HG03066 (cell line): Measurements from ENCODE around the gene GAPT.

Experiments
- ATAC-seq: cut with Tn5 transposase; IDR thresholded peaks from one replicate; pipeline ENCODE4 v1.9.1; 2021; ENCODE audit warnings: low read depth; ENCODE audit not compliant: unreplicated experiment

GAPT gene

GRCh38 chr5:58491216-58491892 is at the start of gene GAPT:
GAPT (plus strand) TSS chr5:58491435; CDS start chr5:58494537, 3,102 bp downstream.
- ATAC-seq, result peak; percentile 80

- no peak for ATAC-seq
These were observed 46.4 kb upstream of the GAPT start for GRCh38 chr5:58444805-58445204.

DNA sequence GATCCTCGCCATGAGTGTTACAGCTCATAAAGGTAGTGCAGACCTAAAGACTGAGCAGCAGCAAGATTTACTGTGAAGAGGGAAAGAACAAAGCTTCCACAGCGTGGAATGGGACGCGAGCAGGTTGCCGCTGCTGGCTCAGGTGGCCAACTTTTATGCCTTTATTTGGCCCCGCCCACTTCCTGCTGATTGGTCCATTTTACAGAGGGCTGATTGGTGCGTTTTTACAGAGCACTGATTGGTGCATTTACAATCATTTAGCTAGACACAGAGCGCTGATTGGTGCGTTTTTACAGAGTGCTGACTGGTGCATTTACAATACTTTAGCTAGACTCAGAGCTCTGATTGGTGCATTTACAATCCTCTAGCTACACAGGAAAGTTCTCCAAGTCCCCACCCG is 45.2 kb upstream of the GAPT start:
- no peak for ATAC-seq

DNA sequence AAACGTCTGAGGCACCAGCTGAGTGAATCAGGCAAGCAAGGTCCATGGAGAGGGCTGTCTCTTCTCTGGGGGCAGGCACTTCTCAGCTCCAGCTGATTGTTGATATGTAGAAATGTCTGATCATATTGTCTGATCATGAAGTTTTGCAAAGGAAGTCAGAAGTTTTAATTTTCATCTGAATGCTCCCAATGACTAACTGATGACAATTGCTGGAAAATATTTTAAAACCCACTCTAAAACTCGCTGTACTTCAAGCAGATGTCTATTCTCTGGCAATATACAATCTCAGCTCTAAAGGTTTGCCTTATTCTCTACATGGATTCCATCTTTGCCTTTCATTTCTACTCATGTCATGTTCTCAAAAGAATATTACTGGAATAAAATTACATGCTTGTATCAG is 44.0 kb upstream of the GAPT start:
- ATAC-seq, result no peak

DNA sequence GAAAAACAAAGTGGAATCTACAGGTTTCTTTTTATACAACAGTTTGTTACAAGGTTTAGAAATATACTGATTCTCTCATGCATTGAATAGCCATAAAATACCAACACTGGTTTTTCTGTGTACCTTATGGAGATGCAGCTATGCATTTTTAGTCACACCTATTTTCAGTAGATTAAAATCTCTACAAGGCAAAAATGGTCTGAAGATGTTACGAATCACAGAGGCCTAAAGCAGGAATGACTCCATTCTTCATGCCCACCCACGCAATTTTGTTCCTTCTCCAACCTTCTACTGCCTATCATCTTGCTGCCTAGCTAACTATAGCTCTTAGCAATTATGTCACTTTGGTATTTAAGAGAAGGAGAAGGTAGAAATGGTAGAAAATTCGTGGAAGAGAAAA is 41.2 kb upstream of the GAPT start:
- no peak for ATAC-seq

- ATAC-seq, result no peak
These were observed 40.2 kb upstream of the GAPT start for GRCh38 chr5:58450811-58451629.

DNA sequence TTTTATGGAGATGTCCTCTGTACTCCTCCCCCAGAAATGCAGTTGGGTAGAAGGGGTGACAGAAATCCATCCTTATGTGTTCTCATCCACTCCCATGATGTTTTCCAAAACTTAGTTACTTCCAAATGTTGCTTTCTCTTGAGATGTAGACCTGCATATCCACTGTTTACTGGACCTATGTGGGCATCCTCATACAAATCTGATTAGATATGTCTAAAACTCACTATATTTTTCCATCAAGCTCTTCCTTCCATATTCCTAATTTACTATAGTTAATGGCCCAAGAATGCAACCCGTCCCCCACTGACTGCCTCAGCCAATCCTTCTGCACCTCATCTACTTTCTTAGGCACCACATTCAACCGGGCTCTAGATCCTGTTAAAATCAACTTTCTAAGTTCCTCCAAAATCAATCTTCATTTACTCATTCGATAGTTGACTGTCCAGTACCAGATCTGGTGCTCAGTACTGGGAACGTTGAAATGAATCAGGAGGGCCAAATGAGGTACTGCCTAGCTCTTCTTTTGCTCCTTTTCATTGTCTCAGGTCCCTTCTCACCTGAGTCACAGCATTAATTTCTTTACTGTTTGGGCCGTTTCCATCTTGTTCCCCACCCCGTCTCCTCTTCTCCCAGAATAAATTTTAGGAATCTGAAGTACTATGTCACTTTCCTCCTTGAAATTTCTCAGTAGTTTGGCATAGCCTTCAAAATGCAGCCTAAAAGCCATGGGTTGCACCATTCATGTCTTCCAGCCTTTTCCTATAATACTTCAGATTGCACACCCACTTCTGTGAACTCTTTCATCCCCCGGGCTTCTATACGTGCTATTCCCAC is 39.3 kb upstream of the GAPT start:
- ATAC-seq, result no peak

GRCh38 chr5:58452566-58453258 is 38.5 kb upstream of the GAPT start:
- no peak for ATAC-seq

DNA sequence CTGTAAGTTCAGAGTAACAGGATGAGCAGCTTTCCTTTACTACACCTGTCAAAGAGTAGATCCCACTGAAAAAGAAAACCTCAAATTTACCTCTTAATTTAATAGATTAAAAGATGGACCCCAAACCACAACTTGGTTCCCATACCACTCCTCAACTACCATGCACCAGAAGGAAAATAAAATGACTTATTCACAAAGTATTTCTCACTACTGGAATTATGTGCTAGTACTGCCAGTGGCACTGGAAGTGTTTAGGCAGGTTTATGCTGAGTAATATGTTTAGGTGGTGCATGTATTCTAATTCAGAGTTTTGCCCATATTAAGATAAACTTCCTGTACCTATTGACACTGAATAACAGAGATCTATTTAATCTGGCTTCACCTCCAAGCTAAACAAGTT is 37.9 kb upstream of the GAPT start:
- no peak for ATAC-seq

DNA sequence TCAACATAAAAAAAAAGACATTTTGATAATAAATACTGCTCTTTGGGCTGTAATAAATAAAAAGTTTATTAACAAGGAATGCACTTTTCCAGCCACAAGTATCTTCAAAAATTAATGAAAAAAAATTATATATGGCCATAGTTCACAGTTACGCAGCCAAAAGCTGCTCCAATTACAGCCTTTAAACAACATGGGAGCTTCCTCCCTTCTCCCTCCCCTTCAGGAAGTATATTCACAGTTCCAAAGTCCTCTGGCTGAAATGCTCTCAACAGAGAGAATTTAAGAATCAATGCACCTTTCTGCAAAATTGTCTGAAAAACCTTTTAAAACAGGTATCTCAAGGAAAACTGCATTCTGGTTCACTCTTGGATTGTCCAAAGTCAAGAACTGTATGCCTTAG is 37.2 kb upstream of the GAPT start:
- no peak for ATAC-seq

- ATAC-seq, result no peak
These were observed 36.2 kb upstream of the GAPT start for GRCh38 chr5:58455066-58455465.

DNA sequence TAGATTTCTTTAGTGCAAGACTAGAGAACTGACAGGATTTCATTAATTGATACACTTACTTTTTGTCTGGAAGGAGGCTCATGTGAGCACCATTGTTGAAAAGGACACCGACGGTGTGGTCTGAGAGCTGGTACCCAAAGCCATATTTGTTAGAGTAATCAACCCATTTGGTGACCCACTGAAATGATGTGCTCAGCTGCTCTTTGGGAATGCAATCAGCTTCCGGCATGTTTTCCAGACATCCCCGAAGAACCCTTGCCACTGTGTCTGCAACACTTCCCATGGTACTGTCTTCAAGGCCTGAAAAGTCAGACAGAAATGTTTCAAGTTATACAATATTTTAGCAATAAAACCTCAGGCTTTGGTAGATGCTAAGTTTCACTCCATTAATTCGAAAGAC is 35.8 kb upstream of the GAPT start:
- ATAC-seq, result no peak

DNA sequence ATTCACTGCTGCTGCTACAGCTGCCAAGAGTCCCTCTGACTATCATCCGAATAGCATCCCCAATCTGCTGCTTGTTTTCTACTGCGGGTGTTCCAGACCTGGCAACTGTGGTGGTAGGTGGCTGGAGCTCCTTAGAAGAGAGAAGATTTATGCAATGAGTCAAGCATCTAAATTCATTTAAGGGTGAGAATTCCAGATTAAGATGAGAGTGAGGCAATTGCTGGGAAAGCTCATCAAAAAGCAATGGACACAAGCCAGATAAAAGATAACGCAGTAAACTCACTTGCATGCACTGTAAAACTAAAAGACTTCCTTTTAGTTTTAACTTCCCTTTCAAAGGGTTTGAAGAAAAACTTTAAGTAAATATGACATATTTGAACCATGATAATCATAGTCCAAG is 35.2 kb upstream of the GAPT start:
- ATAC-seq, result no peak

DNA sequence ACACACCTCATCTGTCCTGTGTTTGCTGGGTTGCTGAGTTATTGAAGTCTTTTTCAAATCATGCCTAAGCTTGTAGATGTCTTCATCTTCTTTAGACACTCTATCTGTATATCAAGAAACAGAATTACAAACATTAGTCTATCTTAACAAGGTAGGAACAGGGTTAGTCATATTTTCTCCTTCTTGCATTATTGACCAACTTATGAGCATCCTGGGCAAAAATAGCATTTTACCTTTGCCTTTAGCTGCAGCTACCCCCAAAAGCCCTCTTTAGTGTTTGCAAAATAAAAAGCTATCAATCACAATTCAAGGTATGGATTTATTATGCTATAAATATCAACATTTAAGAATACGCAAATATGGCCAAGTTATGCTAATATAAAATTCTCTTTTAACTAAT is 34.7 kb upstream of the GAPT start:
- ATAC-seq, result no peak

DNA sequence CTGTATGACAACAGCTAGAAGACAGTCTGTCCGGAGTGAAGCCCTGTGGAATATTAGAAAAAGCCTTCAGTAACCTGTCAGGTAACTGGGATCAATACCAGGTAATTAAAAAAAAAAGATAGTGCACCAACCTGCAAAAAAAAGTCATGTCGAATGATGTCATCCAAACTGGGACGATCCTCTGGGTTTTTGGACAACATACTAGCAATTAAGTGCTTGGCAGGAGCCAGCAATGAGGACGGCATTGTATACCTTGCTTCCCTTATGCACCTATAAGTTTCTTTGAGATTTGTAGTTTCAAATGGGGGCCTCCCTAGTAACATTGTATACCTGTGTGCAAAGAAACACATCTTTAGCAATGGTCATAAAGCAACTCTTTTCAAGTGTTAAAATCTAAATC is 34.2 kb upstream of the GAPT start:
- no peak for ATAC-seq

GRCh38 chr5:58458141-58458742 is 33.0 kb upstream of the GAPT start:
- no peak for ATAC-seq

DNA sequence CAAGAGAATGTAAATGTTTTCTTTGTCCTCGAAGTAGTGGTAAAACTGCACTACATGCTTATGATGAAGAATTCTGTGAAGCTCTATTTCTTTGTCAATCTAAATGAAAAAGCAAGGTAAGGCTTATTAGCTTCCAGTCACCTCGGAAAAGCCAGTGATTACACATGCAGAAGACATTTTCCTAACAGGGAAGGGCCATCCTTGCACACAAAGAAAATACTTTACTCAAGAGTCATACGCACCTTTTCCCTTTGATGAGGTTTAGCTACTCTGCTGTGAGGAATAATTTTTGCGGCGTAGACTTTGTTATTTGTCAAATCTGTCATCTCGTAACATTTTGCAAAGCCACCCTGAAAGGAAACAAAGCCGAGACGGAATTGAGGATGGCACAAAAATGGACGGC is 32.5 kb upstream of the GAPT start:
- ATAC-seq, result no peak

- ATAC-seq, result no peak
These were observed 31.9 kb upstream of the GAPT start for GRCh38 chr5:58459146-58460001.

GRCh38 chr5:58460002-58460731 is 31.1 kb upstream of the GAPT start, which contains the start of gene PLK2:
PLK2 (minus strand) TSS chr5:58460086; CDS start chr5:58459959, 127 bp downstream.
- peak; percentile 71 for ATAC-seq
